T-helper 1 cell (primary cell): ENCODE data around the gene SYT6.
"Not testable (repeated sequence)": the region's sequence is repeated elsewhere in the genome, so short reads cannot be mapped to it uniquely, and the experiment has no call there.

ENCODE experiments used
- DNase-seq, 5 donors: peaks; one replicate each; pipeline ENCODE4 v3.0.0-alpha.2; 2012 to 2020

The SYT6 gene

DNA sequence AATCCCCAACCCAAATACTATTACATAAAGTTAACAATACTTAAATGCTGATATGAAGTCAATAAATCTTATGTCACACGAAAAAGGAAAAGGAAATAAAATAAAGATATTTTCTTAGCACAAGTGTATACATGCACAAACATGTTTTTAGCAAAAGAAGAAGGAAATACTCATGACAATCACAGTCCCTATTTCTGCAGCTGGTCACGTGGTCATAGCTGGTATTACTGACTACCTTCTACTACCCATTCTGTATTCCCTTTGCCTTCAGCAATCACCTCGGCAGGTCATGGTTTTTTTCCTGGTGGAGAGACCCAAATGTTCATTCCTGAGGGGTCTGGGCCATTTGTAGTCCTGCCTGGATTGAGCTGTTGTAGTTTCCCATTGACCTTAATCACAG lies 88.0 kb downstream of the SYT6 start:
- not testable (repeated sequence) for DNase-seq

DNA sequence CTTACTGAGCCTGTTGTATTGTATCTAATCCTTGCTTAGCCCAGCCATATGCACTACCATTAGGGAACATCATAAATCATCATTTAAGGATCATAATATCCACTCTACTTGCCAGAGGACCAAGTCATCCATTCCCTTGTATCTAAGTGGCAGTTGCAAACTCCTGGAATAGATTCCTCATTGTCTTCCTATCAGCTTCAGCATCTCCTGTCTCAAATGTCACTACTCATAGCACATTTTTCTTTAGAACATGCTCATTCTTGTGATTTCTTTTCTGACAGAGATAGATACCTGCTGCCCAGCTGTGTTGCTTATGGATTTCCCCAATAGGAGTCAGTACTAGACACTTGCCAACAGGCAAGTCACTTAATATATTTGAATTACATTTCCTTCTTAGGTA lies 90.1 kb downstream of the SYT6 start:
- no peak for DNase-seq

DNA sequence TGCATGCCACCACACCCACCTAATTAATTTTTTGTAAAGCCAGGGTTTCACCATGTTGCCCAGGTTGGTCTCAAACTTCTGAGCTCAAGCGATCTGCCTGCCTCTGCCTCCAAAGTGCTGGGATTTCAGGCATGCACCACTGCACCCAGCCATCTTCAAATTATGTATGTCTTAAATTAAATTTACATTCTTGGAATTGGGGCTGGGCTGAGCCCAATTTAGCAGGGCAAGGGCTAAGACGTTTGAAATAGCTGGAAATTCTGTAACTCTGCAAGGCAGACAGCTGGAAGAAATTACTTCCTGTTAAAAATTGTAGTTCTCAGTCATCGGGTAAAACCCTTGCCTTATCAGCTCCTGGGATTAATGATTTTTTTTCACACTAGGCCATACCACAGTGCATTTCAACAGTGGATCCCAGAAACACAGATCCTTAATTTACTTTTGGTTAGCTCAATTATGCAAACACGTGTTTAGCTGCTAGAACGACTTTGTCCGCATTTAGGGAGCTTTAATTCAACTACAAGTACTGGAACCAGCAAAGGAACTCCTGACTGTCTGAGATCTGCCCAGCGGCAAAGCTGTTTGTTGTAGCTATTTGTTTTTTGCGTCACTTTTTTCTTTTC lies 91.1 kb downstream of the SYT6 start:
- DNase-seq, result no peak

GRCh38 chr1:114061121-114061830 lies 92.4 kb downstream of the SYT6 start:
- DNase-seq, result no peak

- DNase-seq, result not testable (repeated sequence)
Observed at GRCh38 chr1:114058236-114058635, 95.4 kb downstream of the SYT6 start.

- no peak for DNase-seq
Observed at GRCh38 chr1:114054148-114054547, 99.5 kb downstream of the SYT6 start.

DNA sequence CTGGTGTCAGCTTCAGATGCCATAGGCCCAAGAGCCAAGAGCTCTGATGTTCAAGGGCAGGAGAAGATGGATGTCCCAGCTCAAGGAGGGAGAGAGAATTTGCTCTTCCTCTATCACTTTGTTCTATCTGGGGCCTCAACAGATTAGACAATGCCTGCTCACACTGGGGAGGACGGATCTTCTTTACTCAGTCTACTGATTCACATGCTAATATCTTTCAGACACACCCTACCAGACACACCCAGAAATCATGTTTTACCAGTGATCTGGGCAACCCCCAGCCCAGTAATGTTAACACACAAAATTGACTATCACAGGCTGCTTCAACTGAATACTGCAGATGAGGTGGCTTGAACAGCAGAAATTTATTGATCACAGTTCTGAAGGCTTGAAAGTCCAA lies 105.4 kb downstream of the SYT6 start:
- no peak for DNase-seq

DNA sequence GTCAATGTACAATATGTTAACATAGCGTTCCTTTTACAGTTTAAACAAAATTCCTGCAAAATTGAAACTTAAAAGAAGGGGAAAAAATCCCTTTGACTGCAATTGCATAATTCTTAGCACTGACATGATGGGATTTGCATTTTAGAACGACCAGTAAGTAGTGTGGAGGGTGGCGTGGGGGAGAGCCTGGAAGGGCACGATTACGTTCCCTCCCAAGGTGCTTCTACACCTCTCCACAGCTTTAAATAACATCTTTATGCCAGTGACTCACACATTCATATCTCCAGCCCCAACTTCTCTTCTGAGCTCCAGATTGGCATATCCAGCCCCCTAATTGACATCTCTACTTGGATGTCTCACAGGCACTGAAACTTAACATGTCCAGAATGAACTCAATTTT lies 110.1 kb downstream of the SYT6 start:
- no peak for DNase-seq

- DNase-seq, result no peak
Observed at GRCh38 chr1:114043054-114043453, 110.6 kb downstream of the SYT6 start.

- no peak for DNase-seq
Observed at GRCh38 chr1:114040273-114041015, 113.2 kb downstream of the SYT6 start.
